ENCODE data around the gene CDHR1. TPM values are rescaled to one million over a fixed set of nuclear protein-coding genes. Genes with fewer than 3 reads are reported as not detected.

CDHR1 gene
- total RNA-seq, 1 experiment from 2014 or later = 0.10 TPM

DNA sequence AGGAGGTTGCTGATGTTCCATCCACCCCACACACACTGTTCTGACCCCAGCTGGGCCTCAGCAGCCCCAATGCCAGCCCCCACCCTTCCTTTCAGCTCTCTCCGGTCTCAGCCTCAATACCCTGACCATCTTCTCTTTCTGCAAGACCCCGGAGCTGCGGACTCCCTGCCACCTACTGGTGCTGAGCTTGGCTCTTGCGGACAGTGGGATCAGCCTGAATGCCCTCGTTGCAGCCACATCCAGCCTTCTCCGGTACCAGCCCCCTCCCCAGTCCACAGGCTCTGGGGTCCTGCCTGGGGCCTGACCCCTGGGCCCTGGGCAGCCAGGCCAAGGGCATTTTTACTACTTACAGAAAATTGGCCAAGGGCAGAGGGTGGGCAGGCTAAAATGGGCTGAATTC is 53.2 kb downstream of the CDHR1 start:
- no peaks in the 10 kb centered on the region for H3K27me3 ChIP-seq
- no peak for DNase-seq
- H3K27ac ChIP-seq = no peak overlapping the region

DNA sequence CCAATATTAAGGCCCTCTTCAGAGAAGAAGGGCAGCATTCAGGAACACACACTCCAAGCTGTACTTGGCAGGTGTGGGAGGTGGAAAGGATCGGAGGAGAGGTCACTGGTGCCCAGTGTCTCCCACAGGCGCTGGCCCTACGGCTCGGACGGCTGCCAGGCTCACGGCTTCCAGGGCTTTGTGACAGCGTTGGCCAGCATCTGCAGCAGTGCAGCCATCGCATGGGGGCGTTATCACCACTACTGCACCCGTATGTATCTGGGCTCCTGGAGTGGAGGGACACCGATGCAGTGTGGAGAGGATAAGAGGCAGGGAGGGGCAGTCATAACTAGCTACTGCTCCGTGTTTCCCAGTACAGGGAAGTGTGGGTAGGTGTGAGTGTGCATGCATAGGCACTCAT is 54.5 kb downstream of the CDHR1 start:
- Histone ChIP-seq H3K36me3 (no peaks in the 10 kb centered on the region), H3K9me3 (replicated peaks) (no peaks in the 10 kb centered on the region), H3K4me3 (no peak overlapping the region), H3K27me3 (no peaks in the 10 kb centered on the region), H3K27ac (no peak overlapping the region), H3K4me1 (peaks cover 11% of the 10 kb centered on the region)
- no peak for DNase-seq

More for the DNA sequence above, 53.2 kb downstream of the CDHR1 start:
- no peaks in the 10 kb centered on the region for H3K36me3 ChIP-seq
- no peak overlapping the region for H3K4me3 ChIP-seq
- peaks cover 12% of the 10 kb centered on the region for H3K4me1 ChIP-seq
- no peaks in the 10 kb centered on the region for H3K9me3 ChIP-seq (replicated peaks)

DNA sequence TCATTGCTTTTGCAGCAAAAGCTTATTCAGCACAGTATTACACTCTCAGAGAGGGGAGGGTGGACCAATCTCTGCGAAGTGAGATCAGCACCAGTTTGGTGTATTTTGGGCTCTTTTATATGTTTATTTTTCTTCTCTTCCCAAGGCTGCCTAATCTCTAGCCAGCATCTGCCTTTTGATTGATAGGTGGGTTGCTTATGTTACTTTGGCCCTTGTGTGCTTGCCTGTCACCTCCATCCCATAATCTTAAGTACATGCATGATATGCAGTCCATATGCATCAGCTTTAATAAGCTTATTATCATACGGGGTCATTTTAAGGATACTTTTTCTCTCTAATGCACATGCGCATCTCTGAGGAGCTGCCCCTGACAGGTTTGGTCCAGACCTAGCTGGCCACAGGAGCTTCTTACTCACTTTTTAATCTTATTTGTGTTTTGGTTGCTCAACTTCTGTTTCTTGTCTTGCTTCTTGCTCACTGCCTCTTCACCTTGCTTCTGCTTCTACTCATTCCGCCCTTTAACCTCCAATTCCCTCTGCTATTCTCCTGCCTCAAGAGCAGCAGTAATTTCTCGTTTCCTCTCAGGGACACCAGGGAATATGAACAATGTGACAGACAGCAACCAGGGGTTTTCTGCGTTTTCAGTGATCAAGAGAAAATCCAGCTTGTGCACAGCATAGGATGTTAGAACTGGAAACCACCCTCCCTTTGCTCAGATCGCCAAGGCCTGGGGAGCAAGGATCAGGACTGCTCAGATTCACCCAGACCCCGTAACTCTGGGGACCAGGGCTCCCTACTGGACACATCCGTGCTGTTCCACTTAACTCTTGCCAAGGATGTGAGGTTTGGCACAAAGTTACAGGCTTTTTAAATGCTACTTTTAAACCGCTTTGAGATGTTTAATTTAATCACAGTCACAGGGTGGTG is 60.5 kb downstream of the CDHR1 start:
- DNase-seq = no peak
- H3K4me1 ChIP-seq = no peaks in the 10 kb centered on the region
- H3K36me3 ChIP-seq = no peaks in the 10 kb centered on the region
- no peak overlapping the region for H3K27ac ChIP-seq
- H3K4me3 ChIP-seq = no peak overlapping the region
- no peaks in the 10 kb centered on the region for H3K27me3 ChIP-seq
- H3K9me3 ChIP-seq (replicated peaks) = no peaks in the 10 kb centered on the region

DNA sequence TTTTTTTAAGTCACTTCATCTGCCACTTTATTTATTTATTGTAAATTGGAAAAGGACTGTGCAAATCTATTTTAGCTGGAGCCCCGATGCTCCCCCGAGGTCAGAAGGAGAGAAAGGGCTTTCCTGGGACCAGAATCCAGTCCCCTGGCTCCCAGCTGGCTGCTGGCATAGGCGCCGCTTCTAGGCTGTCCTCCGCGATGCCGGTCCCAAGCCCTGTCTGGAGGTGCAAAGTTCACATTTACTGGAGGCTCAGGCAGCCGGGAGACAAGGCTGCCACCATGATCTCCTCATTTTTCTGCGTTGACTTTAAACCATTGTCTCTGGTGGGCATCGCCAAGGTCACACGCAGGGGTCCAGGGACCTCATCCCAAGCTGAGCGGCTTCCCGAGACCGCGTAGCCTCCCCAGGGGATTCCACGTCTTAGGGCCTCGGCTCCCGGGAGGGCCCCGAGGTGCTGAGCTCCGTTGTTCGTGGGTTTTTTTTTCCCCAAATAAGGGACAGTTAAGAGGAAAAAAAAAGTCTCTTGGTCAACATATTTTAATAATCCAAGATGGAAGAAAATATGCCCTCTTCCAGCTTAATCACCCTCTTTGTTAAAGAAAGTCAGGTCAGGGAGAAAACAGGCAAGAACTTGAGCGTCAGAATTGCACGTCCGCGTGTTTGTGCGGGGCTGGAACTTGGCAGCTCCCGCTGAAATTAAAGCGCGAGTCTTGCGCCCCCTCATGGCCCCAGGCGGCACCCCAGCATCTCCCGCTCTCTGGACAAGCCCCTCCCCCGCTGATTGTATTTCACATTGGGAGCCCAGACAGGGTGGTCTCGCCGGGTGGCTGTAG is 62.4 kb downstream of the CDHR1 start:
- Histone ChIP-seq H3K9me3 (replicated peaks) (no peaks in the 10 kb centered on the region), H3K4me3 (no peak overlapping the region), H3K4me1 (no peaks in the 10 kb centered on the region), H3K27me3 (no peaks in the 10 kb centered on the region), H3K36me3 (no peaks in the 10 kb centered on the region), H3K27ac (no peak overlapping the region)
- DNase-seq = no peak

DNA sequence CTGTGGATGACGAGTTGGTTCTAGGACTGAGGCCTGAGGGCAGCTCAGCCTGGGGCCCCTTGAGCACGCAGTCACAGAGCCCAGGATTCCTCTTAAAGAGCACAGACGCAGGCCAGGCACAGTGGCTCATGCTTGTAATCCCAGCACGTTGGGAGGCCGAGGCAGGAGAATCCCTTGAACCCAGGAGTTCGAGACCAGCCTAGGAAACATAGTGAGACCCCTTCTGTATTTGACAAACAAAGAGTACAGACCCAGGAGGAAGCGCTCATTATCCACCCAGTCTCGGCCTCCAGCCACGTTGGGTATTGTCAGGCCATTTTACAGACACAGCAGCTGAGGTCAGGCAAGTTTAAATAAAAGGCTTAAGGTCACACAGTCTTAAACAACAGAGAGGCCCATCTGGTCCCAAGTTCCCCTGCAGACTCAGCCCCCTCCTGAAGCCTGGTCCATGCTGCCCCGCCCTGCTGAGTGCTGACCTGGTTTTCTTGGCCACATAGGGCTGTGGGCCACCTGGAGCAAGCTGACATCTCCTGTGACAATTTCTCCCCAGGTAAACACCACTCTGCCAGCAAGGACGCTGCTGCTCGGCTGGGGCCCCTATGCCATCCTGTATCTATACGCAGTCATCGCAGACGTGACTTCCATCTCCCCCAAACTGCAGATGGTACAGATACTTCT is 63.1 kb downstream of the CDHR1 start:
- no peaks in the 10 kb centered on the region for H3K4me1 ChIP-seq
- no peaks in the 10 kb centered on the region for H3K9me3 ChIP-seq (replicated peaks)
- H3K27me3 ChIP-seq = no peaks in the 10 kb centered on the region
- no peak for DNase-seq
- H3K27ac ChIP-seq = no peak overlapping the region
- no peak overlapping the region for H3K4me3 ChIP-seq
- H3K36me3 ChIP-seq = no peaks in the 10 kb centered on the region

DNA sequence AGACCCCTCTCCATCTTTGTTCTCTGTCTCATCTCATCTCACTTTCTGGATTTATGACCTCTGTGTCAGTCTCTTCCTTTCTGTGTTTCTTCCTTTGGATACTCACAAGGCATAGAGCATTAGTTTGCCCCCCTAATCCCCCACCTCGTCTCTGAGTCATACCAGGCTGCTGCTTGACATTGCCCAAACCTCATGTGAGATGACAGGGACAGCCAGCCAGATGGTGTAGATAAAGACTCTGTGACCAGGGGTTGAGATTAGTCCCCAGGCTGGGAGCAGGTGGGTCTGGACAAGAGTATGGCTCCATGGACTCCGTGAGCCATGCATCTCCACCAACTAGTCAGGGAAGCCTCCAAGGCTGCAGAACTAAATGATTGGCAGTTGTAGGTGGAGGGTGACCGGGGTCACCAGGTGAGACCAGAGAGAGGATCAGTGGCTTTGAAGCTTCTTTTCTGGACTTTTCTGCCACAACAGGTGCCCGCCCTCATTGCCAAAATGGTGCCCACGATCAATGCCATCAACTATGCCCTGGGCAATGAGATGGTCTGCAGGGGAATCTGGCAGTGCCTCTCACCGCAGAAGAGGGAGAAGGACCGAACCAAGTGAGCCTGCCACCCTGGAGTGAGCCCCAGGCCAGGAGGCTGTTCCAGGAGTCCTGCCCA is 63.8 kb downstream of the CDHR1 start:
- no peaks in the 10 kb centered on the region for H3K36me3 ChIP-seq
- H3K27ac ChIP-seq = no peak overlapping the region
- no peaks in the 10 kb centered on the region for H3K27me3 ChIP-seq
- no peak overlapping the region for H3K4me3 ChIP-seq
- DNase-seq = no peak
- H3K4me1 ChIP-seq = no peaks in the 10 kb centered on the region
- H3K9me3 ChIP-seq (replicated peaks) = no peaks in the 10 kb centered on the region

DNA sequence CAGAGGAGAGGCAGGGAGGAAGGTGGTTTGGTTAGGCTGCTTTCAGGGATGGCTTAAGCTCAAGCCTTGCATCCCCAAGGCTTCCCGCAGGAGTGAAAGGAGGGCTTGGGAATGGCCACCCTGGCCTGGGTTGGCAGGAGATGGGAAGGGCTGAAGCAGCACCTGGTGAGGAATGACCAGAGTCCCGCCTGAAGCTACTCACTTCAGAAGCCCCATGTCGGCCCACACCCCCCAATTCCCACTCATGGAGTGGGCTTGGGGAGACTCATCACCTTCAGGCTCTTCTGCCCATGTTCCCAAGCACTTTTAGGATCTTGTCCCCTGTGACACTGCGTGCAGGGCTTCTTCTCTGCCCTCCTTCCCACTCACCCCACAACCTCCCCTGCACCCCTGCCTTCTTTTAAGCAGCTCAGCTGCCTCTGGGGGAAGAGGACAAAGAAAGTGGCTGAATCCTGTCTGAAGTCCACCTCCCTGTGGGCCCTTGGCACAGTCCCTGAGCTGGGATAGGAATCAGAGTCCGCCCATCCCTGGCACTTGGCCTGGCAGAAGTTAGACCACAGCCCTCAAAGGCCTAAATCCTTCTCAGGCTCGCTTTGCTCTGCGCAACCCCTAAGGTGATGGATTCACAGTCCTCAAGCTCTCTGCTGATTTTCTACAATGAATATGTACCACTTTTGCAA is 67.0 kb downstream of the CDHR1 start:
- peaks cover 12% of the 10 kb centered on the region for H3K4me1 ChIP-seq
- no peak for DNase-seq
- no peaks in the 10 kb centered on the region for H3K9me3 ChIP-seq (replicated peaks)

DNA sequence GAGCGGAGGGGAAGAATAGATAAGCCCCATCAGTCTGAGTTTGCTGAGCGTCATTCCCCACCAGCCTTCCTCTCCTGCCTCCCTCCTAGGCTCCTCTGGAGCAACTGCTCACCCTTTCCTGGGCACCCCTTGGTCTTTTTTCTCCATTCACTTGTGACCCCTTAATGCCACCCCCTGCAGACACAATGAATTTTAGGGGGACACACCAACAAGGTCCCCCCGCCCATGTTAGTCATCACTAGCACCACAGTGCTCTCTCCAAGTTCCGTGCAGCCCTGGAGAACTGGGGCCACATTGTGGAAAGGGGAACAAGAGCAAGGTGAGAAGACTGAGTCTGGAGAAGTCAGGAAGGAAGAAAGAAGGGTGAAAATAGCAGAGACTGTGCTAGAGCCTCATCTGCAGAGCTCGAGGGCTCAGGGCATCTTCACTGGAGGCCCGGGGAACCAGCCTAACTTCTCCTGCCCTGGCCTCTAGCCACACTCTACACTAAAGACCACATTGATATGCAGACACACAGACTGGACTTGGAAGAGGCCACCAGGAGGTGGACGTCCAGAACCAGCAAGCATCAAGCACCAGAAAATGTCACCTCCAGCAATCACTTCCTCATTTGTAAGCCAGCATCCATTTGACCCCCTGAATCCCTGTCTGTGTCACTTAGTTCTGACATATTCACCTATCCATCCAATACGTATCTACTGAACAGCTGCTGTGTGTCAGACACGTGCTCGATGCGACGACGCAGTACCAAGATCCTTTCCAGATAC is 68.0 kb downstream of the CDHR1 start:
- Histone ChIP-seq H3K27ac (no peak overlapping the region), H3K36me3 (no peaks in the 10 kb centered on the region), H3K4me3 (no peak overlapping the region), H3K4me1 (peaks cover 12% of the 10 kb centered on the region), H3K9me3 (replicated peaks) (no peaks in the 10 kb centered on the region), H3K27me3 (no peaks in the 10 kb centered on the region)
- DNase-seq = no peak

More for the DNA sequence above, 67.0 kb downstream of the CDHR1 start:
- no peak overlapping the region for H3K27ac ChIP-seq
- no peaks in the 10 kb centered on the region for H3K36me3 ChIP-seq
- H3K4me3 ChIP-seq = no peak overlapping the region
- H3K27me3 ChIP-seq = no peaks in the 10 kb centered on the region

DNA sequence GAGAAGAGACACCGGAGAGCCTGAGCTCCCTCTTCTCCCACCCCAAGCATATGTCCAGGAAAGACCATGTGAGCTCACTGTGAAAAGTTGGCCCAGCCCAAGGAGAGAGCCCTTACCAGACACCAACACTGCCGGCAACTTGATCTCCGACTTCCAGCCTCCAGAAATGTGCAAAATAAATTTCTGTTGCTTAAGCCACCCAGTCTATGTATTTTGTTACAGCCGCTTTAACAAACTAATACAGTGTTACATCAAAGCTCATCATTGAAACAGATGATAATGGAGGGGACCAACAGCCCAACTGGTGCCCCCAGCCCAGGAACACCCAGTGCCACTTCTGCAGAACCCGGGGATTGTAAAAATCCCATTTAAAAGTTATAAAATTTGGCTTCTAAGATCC is 69.4 kb downstream of the CDHR1 start:
- Histone ChIP-seq H3K4me1 (peaks cover 12% of the 10 kb centered on the region), H3K9me3 (replicated peaks) (no peaks in the 10 kb centered on the region), H3K4me3 (no peak overlapping the region), H3K36me3 (no peaks in the 10 kb centered on the region), H3K27ac (no peak overlapping the region), H3K27me3 (no peaks in the 10 kb centered on the region)
- no peak for DNase-seq

DNA sequence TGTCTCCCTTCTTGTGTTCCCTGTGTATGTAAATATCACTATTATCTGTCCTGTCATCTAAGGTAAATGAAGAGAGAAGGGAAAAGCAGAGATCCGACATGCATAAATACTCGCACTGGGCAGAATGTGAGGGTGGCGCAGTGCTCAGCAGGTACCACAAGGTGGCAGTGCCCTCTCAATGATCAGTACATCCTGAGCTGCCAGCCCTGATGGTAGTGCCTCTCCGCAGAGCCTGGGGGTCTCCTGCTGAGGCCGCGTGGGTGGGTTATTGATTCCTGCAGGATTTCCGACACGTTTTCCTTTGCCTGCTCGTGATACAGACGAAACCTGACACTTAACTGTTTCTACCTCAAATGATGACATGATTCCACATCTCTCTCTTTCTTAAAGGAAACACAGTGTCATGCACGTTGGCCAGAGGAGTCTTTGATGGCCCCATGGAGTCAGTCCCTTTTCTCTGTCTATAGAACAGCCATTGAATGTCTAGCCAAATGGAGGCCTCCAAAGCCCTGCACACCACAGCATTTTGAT is 70.3 kb downstream of the CDHR1 start:
- peak; percentile 63 to 81 for DNase-seq
- H3K27ac ChIP-seq = peak overlapping the region; percentile 74
- H3K4me3 ChIP-seq = peak overlapping the region; percentile 26
- H3K27me3 ChIP-seq = no peaks in the 10 kb centered on the region
- no peaks in the 10 kb centered on the region for H3K36me3 ChIP-seq
- H3K4me1 ChIP-seq = peaks cover 12% of the 10 kb centered on the region
- no peaks in the 10 kb centered on the region for H3K9me3 ChIP-seq (replicated peaks)

DNA sequence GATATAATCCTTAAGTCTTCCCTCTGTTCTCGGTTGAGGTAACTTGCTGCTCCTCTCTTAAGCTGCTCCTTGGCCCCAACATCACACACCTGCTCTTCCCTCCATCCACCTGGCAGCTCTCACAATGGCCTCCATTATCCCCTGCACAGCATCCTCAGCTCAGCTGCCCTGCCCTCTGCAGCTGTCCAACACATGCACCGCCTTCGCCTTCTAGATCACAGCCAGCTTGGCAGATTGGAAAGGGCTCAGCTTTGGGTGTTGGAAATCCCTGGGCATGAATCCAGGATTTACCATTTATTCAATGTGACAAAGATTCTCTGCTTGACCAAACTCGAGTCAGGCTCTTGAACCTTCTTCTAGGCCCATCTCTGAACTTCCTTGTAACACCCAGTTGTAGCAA is 71.1 kb downstream of the CDHR1 start:
- DNase-seq = peak; percentile 83 to 91
- H3K27ac ChIP-seq = peak overlapping the region; percentile 74
- no peaks in the 10 kb centered on the region for H3K36me3 ChIP-seq
- no peaks in the 10 kb centered on the region for H3K27me3 ChIP-seq
- H3K4me1 ChIP-seq = peaks cover 12% of the 10 kb centered on the region
- H3K9me3 ChIP-seq (replicated peaks) = no peaks in the 10 kb centered on the region
- H3K4me3 ChIP-seq = no peak overlapping the region

DNA sequence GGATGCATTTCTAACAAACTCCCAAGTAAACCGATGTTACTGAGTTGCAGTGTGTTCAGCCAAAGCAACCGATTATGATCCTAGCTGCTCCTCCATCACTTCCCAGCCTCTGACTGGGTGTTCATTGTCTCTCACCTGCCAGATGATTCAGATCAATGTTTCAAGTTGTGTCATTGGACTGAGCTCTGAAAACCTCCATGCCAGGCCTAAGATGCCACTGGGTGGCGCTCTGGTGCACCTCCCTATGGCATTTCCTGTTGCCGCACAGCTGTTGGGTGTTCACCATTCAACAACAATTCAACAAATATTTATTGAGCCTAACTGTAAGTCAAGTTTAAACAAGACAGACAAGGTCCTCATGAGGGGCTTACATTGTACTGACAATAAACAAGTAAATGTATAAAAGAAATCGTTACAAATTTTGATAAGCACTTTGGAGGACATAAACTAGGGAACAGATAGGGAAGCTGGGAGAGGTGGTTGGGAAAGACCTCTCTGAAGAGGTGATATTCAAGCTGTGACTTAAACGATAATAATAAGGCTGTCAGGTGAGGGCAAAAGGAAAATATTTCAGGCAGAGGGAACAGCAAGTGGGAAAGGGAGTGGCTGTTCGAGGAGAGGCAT is 73.3 kb downstream of the CDHR1 start:
- Histone ChIP-seq H3K36me3 (no peaks in the 10 kb centered on the region), H3K4me1 (peaks cover 12% of the 10 kb centered on the region), H3K27me3 (no peaks in the 10 kb centered on the region), H3K9me3 (replicated peaks) (no peaks in the 10 kb centered on the region), H3K4me3 (no peak overlapping the region), H3K27ac (no peak overlapping the region)
- DNase-seq = peak in 1 of 2 experiments; percentile 25

DNA sequence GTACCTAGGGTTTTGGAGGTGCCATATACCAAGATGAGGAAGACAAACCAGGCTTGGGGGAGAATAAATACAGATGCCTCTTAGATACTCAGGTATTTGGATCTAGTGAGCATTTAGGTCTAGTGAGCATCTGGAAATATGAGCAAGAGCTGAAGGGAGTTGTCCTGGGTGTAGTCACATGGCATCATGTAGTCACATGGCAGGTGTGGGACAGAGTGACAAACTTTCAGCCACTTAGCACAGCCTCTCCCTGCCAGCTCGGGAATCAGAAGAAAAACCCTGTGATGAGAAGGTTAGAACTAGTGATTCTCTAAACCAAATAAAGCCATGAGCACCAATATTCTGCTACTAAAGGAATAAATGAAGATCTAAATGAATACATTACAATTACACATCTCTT is 74.8 kb downstream of the CDHR1 start:
- no peak overlapping the region; the same call in 1 of the 2 replicates for H3K27ac ChIP-seq
- no peak for DNase-seq
- H3K36me3 ChIP-seq = no peaks in the 10 kb centered on the region
- H3K9me3 ChIP-seq (replicated peaks) = no peaks in the 10 kb centered on the region
- H3K4me1 ChIP-seq = peaks cover 12% of the 10 kb centered on the region
- no peak overlapping the region for H3K4me3 ChIP-seq
- no peaks in the 10 kb centered on the region for H3K27me3 ChIP-seq
